HG02938 (cell line): ENCODE data around the gene PEAK3.

Experiments used
- ATAC-seq: cut with Tn5 transposase; IDR thresholded peaks from one replicate; pipeline ENCODE4 v1.9.1; 2021; ENCODE audit warnings: mild to moderate bottlenecking, moderate library complexity; ENCODE audit not compliant: unreplicated experiment

Gene PEAK3

GRCh38 chr19:2273356-2274184 lies 8.4 kb downstream of the PEAK3 start:
- no peak for ATAC-seq

DNA sequence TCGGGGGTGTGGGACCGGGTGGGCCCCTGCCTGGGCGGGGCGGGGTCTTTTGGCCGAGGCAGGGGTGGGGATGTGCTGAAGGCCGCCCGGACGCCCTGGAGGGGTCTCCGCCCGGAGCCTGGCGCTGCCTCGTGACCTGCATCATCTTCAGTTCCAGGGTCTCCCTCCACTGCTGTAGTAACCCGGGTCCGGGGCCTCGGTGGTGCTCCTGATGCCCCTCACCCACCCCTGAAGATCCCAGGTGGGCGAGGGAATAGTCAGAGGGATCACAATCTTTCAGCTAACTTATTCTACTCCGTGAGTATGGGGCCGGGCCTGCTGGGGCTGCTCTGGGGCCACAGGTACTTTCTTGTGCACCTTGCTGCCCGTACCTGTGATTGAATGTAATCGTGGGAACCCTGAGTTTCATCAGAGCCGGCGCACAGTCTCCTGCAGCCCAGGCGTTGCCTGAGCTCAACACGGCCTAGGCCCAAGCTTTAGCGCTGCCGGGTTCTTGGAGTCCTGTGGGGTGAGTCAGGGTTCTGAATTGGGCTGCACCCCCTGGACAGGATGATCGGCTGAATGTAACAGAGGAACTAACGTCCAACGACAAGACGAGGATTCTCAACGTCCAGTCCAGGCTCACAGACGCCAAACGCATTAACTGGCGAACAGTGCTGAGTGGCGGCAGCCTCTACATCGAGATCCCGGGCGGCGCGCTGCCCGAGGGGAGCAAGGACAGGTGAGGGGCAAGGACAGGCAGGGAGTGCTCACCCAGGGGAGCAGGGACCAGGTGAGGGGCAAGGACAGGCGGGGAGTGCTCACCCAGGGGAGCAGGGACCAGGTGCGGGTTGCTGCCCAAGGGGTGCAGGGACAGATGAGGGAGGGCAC lies 10.5 kb downstream of the PEAK3 start:
- ATAC-seq = no peak

DNA sequence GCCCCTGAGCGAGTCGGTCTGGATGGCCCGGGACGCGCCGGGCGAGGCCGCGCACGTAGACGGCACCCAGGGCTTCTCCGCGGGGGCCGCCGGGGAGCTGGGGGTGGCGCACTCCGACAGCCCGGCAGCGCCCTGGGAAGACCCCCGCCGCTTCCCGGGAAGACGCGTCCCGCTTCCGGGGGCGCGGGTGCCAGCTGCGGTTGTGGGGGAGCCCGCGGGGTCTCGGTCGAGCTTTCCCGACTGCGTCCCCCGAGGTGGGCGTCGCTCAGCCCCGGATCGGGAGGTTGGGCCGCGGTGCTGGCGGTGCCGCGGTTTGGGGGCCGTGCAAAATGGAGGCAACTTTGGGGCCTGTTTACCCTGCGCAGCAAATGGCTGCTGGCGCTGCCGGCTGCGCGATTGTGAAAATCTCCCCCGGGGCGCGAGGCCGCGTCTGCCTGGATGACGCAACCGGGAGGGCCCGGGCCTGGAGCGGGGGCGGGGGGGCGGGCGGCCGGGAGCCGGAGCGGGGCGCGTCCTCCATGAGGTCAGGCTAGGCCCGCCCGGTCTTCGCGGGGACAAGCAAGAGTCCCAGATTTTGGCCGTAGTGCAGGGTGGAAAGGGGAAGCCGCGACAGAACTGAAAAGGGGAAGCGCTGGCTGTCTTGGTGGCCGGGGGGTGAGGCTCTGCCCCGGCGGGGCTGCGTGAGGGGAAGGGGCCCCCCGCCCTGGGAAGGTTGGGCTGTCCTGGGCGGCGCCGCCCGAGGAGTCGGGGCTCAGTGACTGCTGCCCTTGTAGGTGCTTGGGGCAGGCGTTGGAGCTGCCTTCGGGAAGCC lies 11.3 kb downstream of the PEAK3 start:
- ATAC-seq = no peak

- ATAC-seq = no peak
These were observed 11.9 kb downstream of the PEAK3 start for GRCh38 chr19:2270157-2270422.

DNA sequence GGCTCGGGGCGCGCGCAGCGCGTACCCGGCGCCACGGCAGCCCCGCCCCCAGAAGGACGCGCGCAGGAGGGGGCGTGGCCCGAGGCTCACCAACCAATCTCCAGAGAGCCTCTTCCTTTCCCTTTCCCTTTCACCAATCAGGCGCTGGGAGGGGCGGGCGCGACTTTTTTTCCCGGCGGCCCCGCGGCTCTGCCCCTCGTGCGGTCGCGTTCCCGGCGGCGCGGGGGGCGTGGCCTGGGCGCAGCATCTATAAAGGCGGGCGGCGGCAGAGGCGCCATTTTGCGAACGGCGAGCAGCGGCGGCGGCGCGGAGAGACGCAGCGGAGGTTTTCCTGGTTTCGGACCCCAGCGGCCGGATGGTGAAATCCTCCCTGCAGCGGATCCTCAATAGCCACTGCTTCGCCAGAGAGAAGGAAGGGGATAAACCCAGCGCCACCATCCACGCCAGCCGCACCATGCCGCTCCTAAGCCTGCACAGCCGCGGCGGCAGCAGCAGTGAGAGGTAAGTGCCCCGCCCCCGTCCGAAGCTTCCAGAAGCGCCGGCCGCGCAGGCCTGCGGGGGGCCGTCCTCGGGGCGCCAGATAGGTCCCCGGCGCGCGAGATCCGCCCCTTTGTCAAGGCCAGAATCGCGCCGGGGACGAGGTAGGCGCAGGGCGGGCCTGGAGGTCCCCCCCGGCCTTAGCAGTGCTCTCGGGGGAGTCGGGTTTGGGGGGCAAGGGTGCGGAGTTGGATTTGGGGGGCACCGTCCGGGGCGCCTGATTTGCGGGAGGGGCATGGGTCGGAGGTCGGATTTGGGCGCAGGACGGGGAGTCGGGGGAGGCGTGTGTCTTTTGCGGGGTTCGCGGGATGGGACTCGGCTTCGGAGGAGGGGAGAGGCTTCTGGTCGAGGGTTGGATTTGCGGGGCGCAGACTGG lies 12.5 kb downstream of the PEAK3 start:
- ATAC-seq = peak; percentile 51

DNA sequence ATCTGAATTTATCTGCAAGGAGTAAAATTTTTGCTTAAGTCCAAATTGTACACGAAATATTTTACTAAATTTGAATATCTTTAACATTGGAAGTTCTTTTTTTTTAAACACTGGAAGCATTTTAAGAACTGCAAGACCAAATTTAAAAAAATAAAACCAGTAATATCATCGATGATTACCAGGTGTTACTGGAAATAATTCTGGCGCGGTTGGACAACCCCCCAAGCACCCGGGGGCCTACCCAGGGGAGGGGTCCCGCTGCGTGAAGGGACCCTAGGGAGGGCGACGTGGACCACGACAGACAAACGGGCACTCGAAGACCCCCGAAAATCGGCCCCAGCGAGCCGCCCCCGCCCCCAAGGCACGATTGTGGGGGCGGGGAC lies 13.1 kb downstream of the PEAK3 start:
- no peak for ATAC-seq

DNA sequence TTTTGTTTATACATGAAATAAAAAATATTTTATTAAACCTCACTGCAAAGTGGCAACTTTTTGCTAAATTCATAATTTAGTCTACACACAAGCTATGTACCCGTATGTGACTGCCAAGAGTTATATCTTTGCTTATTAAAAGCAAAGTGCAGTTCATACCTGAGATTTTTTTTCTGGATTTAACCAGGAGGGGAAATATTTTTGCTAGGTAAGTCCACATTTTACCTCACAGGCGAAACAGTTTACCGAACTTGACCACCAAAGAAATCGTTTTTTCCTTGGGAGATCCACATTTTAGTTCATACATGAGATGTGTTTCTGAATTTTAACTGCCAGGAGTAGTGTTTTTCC lies 13.5 kb downstream of the PEAK3 start:
- no peak for ATAC-seq

GRCh38 chr19:2266183-2266993 lies 15.6 kb downstream of the PEAK3 start:
- no peak for ATAC-seq

DNA sequence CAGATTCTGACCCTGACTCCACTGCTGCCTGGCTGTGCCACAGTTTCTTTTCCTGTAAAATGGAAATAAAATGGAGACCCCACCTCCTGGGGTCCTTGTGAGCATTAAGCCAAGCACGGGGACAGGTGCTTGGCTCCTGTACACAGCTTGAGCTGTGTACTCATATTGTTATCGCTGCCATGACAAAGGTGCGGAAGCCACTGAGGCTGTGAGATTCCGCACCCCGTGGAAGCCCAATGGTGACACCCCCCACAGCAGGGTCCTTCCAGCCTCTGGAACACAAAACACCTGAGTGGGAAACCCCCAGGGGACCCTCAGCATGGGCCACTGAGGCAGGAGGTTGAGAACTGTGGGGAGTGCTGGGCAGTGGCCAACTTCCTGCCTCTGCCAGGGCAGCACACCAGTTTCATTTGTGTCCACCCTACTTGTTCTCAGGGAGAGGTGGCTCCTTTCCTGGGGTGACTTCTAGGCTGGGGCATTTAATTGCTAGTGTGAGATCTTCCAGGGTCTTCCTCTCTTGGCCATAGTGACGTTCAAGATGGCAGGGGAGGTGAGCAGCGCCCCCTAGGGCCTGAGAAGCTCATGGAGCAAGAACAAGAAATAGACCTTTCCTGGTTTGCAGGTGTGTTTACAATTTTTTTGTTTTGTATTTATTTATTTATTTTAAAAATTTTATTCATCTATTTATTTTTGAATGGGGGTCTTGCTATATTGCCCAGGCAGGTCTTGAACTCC lies 20.4 kb downstream of the PEAK3 start:
- ATAC-seq = no peak

DNA sequence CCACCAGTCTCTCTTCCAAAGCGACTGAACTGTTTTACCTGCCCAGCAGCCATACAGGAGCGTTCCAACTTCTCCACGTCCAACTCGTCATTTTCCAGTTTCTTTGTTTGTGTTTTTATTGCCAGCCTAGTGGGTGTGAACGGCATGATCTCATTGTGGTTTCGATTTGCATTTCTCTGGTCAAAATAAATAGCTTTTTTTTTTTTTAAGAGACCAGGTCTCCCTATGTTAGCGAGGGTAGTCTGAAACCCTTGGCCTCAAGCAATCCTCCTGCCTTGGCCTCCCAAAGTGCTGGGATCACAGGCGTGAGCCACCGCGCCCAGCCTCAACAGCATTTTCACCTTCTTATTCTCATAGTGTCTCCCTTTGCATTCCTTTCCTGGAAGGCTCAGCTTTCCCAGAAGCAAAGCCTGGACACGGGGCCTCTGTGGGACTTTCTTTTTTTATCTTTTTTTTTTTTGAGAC lies 21.6 kb downstream of the PEAK3 start:
- no peak for ATAC-seq

DNA sequence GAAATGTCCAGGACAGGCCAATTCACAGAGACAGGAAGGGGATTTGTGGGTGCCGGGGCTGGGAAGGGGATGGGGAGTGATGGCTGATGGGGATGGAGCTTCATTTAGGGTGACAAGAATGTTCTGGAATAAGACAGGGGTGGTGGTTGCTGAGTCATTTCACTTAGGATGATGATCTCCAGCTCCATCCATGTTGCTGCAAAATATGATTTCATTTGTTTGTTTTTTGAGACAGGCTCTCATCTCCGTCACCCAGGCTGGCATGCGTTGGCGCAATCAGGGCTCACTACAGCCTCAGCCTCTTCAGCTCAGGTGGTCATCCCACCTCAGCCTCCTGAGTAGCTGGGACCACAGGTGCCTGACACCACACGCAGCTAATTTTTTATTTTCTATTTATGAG lies 22.6 kb downstream of the PEAK3 start:
- no peak for ATAC-seq

GRCh38 chr19:2255982-2256685 lies 25.8 kb downstream of the PEAK3 start, which contains the start of gene JSRP1:
TSS of gene JSRP1 (minus strand) at chr19:2256417. CDS start at chr19:2255314, 1,103 bp downstream.
- no peak for ATAC-seq

DNA sequence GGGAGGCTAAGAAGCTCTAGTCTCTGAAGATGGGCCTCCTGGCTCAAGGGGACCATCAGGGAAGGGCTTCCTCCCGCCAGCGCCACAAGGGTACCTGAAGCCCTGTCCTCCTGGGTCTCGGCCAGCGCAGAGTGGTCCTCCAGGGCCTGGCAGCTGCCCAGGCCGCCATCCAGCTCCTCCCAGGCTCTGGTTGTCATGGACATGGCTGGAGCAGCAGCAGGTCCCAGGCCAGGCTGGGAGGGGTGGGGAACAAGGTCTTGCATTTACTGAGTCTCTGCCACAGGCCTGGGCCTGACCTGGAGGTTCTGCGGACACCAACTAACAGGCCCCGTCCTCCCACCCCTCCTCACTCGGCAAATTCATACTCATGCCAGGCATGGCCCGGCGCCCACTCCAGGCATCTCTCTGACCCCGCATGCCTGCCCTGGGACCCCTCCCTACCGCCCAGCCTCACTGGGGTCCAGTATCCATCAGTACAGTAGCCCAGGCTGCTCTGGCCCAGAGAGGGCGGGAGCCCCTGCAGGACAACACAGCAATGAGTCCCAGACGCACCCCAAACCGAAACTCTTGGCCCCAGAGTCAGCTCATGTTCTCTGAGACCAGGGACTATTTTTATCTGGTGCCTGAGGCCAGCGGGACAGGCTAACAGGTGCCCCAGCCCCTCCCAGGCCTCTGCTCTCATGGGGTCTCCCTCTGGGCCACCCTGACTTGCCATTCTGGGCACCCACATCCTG lies 26.7 kb downstream of the PEAK3 start:
- ATAC-seq = no peak

DNA sequence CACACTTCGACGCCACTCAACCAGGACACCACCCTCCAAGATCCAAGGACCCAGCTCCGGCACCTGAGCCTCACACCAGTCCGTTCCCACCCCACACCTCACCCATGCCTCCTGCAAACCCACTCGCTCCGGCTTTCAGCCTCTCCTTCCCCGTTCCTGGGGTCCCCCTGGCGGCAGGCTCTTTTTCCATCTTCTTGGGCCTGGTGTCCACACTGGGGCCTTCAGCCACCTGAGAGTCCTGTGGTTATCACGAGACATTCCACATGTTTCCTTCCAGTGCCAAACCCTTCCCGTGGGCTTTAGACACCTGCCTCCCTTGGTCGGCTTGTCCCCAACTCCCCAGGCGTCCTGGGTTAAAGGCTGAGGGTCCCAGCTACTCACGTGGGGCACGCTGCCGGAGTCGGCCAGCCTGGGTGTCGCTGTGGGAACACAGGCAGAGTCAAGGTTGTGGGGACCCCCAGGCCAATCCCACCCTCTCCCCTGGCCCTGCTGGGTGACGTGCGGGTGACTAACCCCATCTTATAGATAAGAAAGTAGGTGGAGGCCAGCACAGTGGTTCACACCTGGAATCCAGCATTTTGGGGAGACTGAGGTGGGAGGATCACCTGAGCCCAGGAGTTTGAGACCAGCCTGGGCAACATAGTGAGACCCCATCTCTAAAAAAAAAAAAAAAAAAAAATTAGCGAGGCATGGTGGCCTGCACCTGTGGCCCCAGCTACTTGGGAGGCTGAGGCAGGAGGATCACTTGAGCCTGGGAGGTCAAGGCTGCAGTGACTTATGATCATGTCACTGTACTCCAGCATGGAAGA lies 27.7 kb downstream of the PEAK3 start:
- no peak for ATAC-seq

GRCh38 chr19:2253106-2254063 lies 28.6 kb downstream of the PEAK3 start:
- no peak for ATAC-seq

DNA sequence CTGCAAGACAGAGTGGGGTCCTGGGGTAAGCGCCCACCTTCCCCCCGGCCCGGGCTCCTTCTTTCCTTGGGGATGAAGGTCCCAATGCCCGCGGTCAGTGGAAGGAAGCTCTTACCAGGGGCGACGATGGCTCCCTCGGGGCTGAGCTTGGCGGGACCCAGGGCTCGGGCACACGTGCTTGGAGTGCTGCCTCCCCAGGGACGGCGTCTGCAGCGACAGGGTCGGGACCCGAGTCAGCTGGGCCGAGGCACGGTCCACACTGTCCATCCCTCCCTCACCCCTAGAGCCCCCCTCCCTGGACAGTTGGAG lies 29.2 kb downstream of the PEAK3 start:
- ATAC-seq = no peak
